Cardiac fibroblast (primary cell): ENCODE results near the gene GRB10.

Source experiments
- DNase-seq, 2 donors: peaks; one replicate each; pipeline versions ENCODE4 v3.0.0 to v3.0.0-alpha.2; 2010; ENCODE audit warnings: low read depth in 2 of 2
- H3K4me3 ChIP-seq, 2 donors: replicated peaks in 1 of 2; 1 replicate in 1 of 2; 2 replicates in 1 of 2; pipeline ENCODE4 v1.5.1; 2011; ENCODE audit warnings: low read depth in 2 of 2, low read length in 2 of 2, mild to moderate bottlenecking in 2 of 2, moderate library complexity in 1 of 2
- TF ChIP-seq, protein P1 (sequence below): IDR thresholded peaks from one replicate; pipeline ENCODE4 v1.5.1; 2011; ENCODE audit warnings: low read depth, mild to moderate bottlenecking, low read length, inconsistent platforms

The GRB10 gene

DNA sequence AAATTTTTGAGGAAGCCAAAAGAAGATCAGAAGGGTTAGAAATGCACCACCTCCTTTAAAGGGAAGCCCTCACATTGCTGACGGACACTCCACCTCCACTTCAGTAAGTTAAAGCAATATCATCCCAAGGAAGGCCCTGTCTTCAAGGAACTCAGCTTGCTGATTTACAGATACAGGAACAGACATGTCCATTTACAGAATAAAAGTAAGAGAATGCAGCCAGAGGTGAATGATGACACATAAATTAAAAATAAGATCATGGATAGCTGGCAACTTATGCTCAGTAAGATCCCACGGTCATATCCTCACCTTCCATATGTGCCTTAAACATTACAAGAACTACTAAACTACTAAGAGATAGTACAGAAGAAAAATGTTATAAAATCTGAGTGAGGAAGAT, 20.4 kb downstream of the GRB10 start:
- no peak for DNase-seq
- H3K4me3 ChIP-seq: no peak overlapping the region
- TF ChIP-seq, protein P1, sequence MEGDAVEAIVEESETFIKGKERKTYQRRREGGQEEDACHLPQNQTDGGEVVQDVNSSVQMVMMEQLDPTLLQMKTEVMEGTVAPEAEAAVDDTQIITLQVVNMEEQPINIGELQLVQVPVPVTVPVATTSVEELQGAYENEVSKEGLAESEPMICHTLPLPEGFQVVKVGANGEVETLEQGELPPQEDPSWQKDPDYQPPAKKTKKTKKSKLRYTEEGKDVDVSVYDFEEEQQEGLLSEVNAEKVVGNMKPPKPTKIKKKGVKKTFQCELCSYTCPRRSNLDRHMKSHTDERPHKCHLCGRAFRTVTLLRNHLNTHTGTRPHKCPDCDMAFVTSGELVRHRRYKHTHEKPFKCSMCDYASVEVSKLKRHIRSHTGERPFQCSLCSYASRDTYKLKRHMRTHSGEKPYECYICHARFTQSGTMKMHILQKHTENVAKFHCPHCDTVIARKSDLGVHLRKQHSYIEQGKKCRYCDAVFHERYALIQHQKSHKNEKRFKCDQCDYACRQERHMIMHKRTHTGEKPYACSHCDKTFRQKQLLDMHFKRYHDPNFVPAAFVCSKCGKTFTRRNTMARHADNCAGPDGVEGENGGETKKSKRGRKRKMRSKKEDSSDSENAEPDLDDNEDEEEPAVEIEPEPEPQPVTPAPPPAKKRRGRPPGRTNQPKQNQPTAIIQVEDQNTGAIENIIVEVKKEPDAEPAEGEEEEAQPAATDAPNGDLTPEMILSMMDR: no peak

DNA sequence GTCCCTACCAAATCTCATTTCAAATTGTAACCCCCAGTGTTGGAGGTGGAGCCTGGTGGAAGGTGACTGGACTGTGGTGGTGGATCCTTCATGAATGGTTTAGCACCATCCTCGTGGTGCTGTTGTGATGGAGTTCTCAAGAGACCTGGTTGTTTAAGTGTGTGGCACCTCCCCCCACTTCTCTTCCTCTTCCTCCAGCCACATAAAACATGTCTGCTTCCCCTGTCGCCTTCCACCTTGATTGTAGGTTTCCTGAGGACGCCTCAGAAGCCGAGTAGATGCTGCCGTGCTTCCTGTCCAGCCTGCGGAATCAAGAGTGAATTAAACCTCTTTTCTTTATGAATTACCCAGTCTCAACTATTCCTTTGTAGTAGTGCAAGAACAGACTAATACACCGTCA, 21.0 kb downstream of the GRB10 start:
- DNase-seq: no peak
- TF ChIP-seq, protein P1: no peak
- H3K4me3 ChIP-seq: no peak overlapping the region

DNA sequence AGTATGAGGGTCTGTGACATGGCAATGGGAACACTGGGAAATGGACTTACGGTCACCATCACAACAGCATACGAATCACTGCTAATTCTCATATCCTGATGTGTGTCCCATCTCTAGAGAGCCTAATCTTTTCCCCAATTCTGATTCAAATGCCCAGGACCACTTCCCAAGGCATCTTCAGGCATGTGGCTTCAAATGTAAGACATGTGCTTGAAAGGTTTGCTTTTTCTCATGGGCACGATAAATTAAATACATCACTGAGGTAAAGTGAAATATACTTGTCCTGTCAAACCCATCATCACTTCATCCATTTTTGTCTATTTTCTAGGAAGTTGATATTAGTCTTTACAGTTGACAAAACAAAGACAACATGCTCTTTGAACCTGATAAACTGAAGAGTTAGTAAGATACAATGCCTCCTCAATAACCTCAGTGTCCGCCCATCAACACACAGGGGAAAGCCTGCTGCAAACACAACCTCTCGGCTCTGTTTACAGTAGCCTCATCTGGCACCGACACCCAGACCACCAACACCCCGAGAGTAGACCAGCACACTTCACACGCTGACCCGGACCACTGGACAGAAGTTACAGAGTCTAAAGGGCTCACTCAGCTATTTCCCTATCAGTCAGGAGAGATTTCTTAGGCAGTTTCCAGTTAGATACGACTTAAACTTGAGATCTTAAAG, 24.8 kb downstream of the GRB10 start:
- no peak overlapping the region for H3K4me3 ChIP-seq
- no peak for DNase-seq
- TF ChIP-seq, protein P1: no peak

DNA sequence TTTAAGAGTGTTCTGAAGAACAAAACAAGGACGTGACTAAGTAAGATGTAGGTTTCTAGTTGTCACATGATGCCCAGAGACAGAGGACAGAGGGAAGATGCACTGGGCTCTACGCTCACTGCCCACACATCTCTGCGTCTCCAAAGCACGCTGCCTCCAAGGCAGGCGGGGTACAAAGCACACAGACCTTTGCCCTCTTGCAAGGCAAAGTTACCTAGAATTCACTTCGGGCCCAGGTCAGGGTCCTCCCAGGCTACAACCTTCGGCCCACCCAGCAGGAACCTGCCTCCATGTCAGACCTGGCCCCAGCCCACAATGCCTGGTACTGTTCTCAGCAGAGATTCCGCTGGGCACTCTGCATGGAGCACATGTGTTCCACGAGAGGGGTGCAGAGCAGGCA, 26.5 kb downstream of the GRB10 start:
- H3K4me3 ChIP-seq: no peak overlapping the region
- TF ChIP-seq, protein P1: no peak
- no peak for DNase-seq

DNA sequence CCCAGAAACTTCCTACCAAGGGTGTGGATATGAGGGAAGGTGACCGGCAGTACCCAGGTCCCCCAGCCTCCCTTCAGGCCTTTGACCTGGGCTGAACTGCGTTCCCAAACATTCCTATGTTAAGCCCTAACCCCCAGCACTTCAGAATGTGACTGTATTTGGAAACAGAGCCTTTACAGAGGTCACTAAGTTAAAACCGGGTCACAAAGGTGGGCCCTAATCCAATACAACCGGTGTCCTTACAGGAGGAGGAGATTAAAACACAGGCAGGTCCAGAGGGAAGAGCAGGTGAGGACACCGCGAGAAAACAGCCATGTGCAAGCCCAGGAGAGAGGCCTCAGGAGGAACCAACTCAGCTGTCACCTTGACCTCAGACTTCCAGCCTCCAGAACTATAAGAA, 28.0 kb downstream of the GRB10 start:
- no peak overlapping the region for H3K4me3 ChIP-seq
- TF ChIP-seq, protein P1: no peak
- DNase-seq: no peak

DNA sequence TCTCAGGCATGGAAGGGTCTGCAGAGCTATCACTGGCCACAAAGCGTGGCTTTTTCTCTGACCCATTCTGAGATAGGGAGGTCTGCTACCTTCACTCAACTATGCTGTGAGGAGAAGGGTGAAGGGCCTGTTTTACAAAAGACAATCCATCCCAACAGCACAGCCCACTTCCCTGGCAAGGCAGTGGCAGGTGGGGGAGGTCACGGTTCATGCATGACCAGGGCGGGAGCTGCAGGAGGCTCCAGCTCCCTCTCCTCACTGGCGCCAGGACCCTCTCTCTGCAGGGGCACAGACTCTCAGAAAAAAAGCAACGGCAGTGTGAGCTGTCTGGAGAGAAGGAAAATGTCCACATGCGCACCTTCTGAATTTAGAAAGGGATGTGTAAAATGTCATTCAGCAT, 28.5 kb downstream of the GRB10 start:
- H3K4me3 ChIP-seq: no peak overlapping the region
- DNase-seq: no peak
- TF ChIP-seq, protein P1: no peak

DNA sequence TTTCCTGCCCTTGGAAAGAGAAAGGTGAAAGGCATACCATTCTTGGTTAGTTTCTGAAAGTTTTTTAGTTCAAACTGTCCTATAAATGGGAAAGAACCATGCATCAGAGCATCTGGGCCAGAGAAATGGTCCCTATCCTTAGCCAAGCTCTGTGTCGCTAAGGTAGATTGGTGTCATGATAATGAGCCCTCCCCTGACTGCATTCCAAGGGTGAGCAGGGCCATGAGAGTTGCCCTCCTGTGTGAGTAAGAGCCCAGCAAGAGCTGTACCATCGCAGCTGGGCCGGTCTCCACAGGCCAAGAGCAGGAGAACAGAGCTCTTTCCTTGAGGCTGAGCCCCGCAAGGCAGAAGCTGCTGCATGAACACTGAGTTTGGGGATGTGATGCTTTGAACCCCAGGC, 30.3 kb downstream of the GRB10 start:
- no peak overlapping the region for H3K4me3 ChIP-seq
- TF ChIP-seq, protein P1: no peak
- no peak for DNase-seq
